ENCODE results near the gene EPS8L2. TPM values are rescaled to one million over a fixed set of nuclear protein-coding genes. Genes with fewer than 3 reads are reported as not detected.

Gene EPS8L2
- total and polyA plus RNA-seq, 9 of the 15 experiments (the other 6 are each of a cell fraction or from before 2014, with no cell fraction given), result 0.75 to 17.0 (median 3.7) TPM

DNA sequence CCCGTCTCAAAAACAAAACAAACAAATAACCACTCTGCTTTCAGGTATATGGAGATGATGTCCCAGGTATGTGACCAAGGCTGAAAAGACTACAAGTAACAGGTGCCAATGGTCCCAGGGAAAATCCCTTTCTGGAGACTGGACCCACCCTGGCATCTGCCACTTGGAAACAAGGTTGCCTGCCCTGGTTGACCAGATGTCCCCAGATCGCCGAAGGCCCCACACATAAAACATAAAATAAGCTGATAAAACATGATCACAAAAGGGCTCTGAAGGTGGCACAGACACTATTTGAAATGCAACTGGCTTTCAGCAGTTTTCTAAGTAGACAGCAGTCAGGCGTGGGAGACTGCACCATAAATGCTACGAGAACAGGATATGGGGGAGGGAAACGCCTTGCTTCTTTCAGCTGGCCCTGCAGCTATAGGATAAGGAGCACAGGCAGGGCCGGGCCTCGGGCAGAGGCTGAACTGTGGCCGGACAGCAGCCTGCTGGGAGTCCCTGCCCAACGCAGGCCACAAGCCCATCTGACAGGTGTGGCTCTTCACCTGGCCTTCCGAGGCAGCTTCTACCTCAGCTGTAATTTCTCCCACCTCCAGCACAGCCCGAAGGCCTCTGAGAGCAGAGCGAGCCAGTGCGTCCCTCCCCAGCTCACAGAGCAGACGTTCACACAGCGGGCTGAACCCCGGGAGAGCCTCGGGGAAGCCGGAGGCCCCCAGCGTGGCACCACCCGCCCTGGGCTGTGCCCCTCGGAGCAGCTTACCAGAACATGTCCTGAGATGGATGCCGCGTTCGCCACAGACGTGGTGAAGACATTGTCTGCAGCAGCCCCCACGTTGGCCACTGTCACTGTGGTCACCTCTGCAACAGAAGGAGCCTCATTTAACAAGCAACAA, 15.0 kb upstream of the EPS8L2 start (continued):
- TF ChIP-seq, protein P1, sequence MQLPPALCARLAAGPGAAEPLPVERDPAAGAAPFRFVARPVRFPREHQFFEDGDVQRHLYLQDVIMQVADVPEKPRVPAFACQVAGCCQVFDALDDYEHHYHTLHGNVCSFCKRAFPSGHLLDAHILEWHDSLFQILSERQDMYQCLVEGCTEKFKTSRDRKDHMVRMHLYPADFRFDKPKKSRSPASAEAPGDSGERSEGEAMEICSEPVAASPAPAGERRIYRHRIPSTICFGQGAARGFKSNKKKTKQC (CRISPR knock-in tag; IDR thresholded peaks at IDR 0.05), result no peak
- TF ChIP-seq PHF20 (IDR thresholded peaks at IDR 0.05; ENCODE audit: partially characterized antibody) (no peak), CBX2 (IDR thresholded peaks at IDR 0.05; ENCODE audit: insufficient read depth, low read length, poor library complexity, severe bottlenecking) (no peak), ARID1B (IDR thresholded peaks at IDR 0.05) (peak; percentile 84), BRF1 (IDR thresholded peaks at IDR 0.05; ENCODE audit: borderline replicate concordance, extremely low read depth, insufficient read length) (no peak), KAT2B (IDR thresholded peaks at IDR 0.05; ENCODE audit: low read depth, low read length) (no peak), ZC3H8 (IDR thresholded peaks at IDR 0.05) (no peak), ZNF143 (CRISPR knock-in tag; IDR thresholded peaks at IDR 0.05) (no peak)
- TF ChIP-seq, protein P2, sequence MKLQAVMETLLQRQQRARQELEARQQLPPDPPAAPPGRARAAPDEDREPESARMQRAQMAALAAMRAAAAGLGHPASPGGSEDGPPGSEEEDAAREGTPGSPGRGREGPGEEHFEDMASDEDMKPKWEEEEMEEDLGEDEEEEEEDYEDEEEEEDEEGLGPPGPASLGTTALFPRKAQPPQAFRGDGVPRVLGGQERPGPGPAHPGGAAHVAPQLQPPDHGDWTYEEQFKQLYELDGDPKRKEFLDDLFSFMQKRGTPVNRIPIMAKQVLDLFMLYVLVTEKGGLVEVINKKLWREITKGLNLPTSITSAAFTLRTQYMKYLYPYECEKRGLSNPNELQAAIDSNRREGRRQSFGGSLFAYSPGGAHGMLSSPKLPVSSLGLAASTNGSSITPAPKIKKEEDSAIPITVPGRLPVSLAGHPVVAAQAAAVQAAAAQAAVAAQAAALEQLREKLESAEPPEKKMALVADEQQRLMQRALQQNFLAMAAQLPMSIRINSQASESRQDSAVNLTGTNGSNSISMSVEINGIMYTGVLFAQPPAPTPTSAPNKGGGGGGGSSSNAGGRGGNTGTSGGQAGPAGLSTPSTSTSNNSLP (IDR thresholded peaks at IDR 0.05; ENCODE audit: borderline replicate concordance, low read depth, low read length), result no peak
- TF ChIP-seq, protein P3, sequence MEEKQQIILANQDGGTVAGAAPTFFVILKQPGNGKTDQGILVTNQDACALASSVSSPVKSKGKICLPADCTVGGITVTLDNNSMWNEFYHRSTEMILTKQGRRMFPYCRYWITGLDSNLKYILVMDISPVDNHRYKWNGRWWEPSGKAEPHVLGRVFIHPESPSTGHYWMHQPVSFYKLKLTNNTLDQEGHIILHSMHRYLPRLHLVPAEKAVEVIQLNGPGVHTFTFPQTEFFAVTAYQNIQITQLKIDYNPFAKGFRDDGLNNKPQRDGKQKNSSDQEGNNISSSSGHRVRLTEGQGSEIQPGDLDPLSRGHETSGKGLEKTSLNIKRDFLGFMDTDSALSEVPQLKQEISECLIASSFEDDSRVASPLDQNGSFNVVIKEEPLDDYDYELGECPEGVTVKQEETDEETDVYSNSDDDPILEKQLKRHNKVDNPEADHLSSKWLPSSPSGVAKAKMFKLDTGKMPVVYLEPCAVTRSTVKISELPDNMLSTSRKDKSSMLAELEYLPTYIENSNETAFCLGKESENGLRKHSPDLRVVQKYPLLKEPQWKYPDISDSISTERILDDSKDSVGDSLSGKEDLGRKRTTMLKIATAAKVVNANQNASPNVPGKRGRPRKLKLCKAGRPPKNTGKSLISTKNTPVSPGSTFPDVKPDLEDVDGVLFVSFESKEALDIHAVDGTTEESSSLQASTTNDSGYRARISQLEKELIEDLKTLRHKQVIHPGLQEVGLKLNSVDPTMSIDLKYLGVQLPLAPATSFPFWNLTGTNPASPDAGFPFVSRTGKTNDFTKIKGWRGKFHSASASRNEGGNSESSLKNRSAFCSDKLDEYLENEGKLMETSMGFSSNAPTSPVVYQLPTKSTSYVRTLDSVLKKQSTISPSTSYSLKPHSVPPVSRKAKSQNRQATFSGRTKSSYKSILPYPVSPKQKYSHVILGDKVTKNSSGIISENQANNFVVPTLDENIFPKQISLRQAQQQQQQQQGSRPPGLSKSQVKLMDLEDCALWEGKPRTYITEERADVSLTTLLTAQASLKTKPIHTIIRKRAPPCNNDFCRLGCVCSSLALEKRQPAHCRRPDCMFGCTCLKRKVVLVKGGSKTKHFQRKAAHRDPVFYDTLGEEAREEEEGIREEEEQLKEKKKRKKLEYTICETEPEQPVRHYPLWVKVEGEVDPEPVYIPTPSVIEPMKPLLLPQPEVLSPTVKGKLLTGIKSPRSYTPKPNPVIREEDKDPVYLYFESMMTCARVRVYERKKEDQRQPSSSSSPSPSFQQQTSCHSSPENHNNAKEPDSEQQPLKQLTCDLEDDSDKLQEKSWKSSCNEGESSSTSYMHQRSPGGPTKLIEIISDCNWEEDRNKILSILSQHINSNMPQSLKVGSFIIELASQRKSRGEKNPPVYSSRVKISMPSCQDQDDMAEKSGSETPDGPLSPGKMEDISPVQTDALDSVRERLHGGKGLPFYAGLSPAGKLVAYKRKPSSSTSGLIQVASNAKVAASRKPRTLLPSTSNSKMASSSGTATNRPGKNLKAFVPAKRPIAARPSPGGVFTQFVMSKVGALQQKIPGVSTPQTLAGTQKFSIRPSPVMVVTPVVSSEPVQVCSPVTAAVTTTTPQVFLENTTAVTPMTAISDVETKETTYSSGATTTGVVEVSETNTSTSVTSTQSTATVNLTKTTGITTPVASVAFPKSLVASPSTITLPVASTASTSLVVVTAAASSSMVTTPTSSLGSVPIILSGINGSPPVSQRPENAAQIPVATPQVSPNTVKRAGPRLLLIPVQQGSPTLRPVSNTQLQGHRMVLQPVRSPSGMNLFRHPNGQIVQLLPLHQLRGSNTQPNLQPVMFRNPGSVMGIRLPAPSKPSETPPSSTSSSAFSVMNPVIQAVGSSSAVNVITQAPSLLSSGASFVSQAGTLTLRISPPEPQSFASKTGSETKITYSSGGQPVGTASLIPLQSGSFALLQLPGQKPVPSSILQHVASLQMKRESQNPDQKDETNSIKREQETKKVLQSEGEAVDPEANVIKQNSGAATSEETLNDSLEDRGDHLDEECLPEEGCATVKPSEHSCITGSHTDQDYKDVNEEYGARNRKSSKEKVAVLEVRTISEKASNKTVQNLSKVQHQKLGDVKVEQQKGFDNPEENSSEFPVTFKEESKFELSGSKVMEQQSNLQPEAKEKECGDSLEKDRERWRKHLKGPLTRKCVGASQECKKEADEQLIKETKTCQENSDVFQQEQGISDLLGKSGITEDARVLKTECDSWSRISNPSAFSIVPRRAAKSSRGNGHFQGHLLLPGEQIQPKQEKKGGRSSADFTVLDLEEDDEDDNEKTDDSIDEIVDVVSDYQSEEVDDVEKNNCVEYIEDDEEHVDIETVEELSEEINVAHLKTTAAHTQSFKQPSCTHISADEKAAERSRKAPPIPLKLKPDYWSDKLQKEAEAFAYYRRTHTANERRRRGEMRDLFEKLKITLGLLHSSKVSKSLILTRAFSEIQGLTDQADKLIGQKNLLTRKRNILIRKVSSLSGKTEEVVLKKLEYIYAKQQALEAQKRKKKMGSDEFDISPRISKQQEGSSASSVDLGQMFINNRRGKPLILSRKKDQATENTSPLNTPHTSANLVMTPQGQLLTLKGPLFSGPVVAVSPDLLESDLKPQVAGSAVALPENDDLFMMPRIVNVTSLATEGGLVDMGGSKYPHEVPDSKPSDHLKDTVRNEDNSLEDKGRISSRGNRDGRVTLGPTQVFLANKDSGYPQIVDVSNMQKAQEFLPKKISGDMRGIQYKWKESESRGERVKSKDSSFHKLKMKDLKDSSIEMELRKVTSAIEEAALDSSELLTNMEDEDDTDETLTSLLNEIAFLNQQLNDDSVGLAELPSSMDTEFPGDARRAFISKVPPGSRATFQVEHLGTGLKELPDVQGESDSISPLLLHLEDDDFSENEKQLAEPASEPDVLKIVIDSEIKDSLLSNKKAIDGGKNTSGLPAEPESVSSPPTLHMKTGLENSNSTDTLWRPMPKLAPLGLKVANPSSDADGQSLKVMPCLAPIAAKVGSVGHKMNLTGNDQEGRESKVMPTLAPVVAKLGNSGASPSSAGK (IDR thresholded peaks at IDR 0.05), result no peak
